ENCODE results near the gene SEC31A.
A peak's percentile ranks its signal among the peaks of the same experiment; 100 is the strongest.
"Not testable (repeated sequence)": the region's sequence is repeated elsewhere in the genome, so short reads cannot be mapped to it uniquely, and the experiment has no call there.

SEC31A gene

DNA sequence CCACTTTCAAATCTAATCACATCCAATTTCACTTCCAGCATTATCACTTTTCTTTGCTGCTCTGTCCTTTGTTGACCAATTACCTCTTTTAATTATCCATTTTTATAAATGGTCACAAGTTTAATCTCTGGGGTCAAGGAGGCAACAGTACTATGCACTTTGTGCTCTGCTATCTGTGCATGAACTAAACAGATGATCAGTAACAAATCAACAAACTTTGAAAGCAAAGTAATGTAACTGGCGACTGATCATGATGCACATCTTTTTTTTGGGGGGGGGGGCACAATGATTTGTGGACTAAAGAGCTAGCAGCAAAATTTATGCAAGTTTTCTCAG, 1.5 kb upstream of the SEC31A start:
- DNase-seq (no peak), ATAC-seq (no peak)

DNA sequence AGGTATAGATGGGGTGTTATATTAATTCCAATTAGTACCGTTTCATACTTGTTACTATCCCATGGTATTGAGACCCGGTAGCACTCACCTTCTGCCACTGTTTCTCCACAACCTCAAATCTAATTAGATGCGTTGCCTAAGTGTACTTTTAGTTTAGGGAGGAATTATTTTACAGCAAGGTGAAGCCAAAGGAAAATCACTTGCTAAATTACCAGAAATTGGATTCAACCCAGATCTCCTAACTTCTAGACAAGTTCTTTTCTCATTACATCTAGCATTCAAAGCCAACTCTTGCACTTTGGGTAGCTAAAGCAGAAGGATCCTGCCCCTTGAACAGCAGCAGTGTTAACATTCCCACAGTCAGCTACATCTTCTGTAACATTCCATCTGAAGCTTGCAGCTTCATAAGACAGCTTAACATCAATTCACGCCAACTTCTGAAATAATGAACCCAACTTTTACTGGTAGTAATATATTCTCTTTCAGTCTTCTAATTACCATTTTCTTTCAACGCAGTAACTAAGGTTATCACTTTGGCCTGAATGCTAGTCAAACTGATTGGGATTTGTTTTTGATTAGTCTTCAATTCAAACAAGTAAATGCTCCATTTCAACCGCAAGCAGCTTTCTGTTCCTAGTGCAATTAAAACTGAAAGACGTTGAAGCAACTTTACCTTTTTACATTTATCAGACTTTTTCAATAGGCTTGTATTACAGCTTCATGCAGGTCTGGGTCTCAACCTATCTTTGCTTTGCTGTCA, 934 bp upstream of the SEC31A start:
- DNase-seq (no peak), ATAC-seq (no peak)

GRCh38 chr4:82890528-82890900, 439 bp downstream of the SEC31A start:
- no peak for DNase-seq
- ATAC-seq: peak; percentile 55

- DNase-seq (no peak), ATAC-seq (no peak)
Observed at GRCh38 chr4:82889287-82889686, 1.7 kb downstream of the SEC31A start.

DNA sequence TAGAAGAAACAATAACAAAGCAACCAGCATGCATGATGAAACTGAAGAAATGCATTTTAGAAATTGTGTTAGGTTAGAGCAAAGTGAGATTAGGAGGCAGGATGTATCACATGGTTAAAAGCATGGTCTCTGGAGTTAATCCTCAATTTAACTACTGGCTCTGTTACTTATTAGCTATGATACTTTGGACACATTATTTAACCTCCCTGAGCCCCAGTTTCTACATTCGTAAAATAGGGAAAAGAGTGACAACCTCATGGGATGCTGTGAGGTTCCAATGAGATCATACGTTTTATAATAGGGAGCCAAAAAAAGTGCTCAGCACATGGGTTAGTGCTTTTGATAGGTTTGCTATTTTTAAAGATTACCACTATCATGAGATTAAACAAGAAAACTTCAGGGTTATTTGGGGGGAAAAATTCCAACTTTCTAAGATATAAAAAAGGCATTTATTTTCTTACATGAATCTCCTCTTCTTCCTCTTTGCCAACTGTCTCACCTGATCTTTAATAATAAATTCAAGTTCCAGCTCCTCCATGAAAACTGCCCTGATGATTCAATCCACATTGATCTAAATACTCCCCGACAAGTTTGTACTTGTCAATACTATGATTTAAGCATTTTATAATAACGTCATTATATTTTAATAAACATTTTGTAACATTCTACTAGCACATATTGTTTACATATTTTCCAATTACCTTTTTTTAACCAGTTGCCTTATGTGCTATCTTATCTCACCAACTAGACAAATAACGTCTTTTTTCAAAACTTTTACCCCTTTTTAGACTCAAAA, 4.6 kb downstream of the SEC31A start:
- ATAC-seq (no peak), DNase-seq (no peak)

GRCh38 chr4:82885410-82885809, 5.5 kb downstream of the SEC31A start:
- DNase-seq: no peak

GRCh38 chr4:82868572-82868971, 22.4 kb downstream of the SEC31A start:
- DNase-seq: no peak
- no peak for ATAC-seq

More at GRCh38 chr4:82885410-82885809, 5.5 kb downstream of the SEC31A start:
- ATAC-seq: no peak

DNA sequence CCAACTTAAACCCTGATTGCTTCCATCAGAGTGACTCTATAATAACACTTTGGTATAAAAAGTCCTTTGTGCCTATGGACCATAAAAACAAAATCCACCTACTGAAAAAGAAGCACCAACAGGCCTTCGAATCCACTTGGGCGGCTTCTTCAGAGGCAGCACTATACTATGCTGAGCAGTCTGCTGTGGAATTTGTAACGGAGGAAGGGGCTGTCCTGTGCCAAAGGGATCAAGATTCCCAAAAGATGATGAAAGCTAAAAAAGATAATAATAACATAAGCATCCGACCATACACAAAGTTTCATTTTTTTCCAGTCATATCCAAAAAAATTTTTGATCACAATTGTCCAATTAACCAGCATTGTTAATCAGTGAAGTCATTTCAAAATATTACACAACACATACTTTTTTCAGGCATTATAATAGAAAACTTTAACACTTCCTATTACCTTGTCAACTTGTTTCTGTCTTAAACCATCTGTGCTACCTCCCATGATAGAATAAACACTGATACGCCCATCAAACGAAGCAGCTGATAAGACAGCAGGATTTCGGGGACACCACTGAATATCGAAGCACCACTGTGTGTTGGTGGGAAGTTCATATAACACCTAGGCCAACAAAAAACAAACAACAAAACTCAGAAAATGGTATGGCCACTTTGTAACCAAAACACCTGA, 24.1 kb downstream of the SEC31A start:
- ATAC-seq (no peak), DNase-seq (no peak)

- DNase-seq, ATAC-seq: not testable (repeated sequence)
Observed at GRCh38 chr4:82866033-82866432, 24.9 kb downstream of the SEC31A start.

GRCh38 chr4:82865592-82865991, 25.4 kb downstream of the SEC31A start:
- ATAC-seq (peak; percentile 57), DNase-seq (no peak)

- ATAC-seq (peak; percentile 57), DNase-seq (no peak)
Observed at GRCh38 chr4:82864336-82864979, 26.5 kb downstream of the SEC31A start.

- ATAC-seq (no peak), DNase-seq (no peak)
Observed at GRCh38 chr4:82861529-82861928, 29.4 kb downstream of the SEC31A start.

GRCh38 chr4:82860487-82860886, 30.5 kb downstream of the SEC31A start:
- not testable (repeated sequence) for DNase-seq, ATAC-seq

DNA sequence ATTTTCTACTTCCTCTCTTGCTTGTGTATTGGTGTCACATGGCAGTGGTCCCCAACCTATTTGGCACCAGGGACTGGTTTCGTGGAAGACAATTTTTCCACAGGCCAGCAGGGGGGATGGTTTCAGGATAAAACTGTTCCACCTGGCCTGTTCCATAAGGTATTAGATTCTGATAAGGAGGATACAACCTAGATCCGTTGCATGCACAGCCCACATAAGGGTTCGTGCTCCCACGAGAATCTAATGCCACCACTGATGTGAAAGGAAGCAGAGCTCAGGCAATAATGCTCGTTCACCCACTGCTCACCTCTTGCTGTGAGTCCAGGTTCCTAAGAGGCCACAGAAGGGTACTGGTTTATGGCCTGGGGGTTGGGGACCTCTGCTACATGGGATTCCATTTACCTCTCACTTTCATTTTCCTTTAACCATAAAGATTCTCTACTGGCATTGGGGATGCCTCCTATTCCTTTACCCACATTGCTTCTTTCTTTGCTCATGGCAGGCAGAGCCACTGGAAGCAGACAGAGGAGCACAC, 38.1 kb downstream of the SEC31A start:
- DNase-seq (no peak), ATAC-seq (no peak)

- DNase-seq (no peak), ATAC-seq (no peak)
Observed at GRCh38 chr4:82851885-82852750, 38.8 kb downstream of the SEC31A start.

DNA sequence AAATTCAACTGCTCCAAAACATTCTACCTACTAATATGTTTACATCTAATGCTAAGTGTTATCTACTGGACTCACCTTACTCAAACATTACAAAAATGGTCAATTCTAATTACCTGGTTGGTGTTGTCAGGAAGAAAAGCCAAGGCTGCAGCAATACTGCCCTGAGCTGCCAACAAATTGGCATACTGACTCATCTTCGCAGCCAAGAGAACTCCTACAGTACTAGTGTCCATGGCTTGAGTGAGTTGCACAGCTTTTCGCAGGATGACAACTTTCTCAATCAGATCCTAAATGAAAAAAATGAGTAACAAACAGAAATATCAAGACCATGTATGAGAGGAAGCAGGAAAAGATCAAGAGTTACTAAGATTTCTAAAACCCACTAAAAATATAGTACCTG, 39.6 kb downstream of the SEC31A start:
- ATAC-seq: no peak
- no peak for DNase-seq

GRCh38 chr4:82850684-82851083, 40.3 kb downstream of the SEC31A start:
- ATAC-seq: no peak
- no peak for DNase-seq

DNA sequence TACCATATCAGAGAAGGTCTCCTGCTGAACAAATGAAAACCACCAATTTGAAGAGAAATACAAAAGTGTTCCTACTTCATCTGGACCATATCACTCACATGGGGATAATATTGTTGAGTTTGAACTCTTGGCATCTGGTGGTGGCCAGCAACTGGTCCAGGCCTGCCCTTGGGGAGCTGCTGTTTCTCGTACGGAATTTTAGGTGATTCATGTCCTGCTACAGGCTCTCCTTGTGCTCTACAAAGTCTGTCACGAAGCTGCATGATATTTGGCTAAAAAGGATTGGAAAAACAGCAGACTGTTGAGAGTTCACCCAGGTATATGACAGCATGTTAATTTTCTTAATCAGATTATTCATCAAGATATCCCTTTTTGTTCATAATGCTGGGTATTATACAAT, 42.2 kb downstream of the SEC31A start:
- ATAC-seq (no peak), DNase-seq (no peak)

- no peak for DNase-seq
- ATAC-seq: no peak
Observed at GRCh38 chr4:82842593-82842992, 48.4 kb downstream of the SEC31A start.

GRCh38 chr4:82839624-82840023, 51.3 kb downstream of the SEC31A start:
- ATAC-seq (no peak), DNase-seq (no peak)

- no peak for ATAC-seq
- DNase-seq: no peak
Observed at GRCh38 chr4:82833696-82834313, 57.1 kb downstream of the SEC31A start.
